ENCODE measurements around the gene PKIG. TPM values are rescaled to one million over a fixed set of nuclear protein-coding genes. Genes with fewer than 3 reads are reported as not detected.

PKIG gene
- total RNA-seq, 2 donors from 2014 or later = 237 to 268 TPM

- peaks cover 3% of the 10 kb centered on the region for H3K36me3 ChIP-seq
- H3K27me3 ChIP-seq = no peaks in the 10 kb centered on the region
- peaks cover 0 to 9% of the 10 kb centered on the region in 2 donors for H3K4me1 ChIP-seq
- no peak for TF ChIP-seq CTCF (IDR thresholded peaks at IDR 0.05)
- no peak overlapping the region for H3K4me3 ChIP-seq
- no peaks in the 10 kb centered on the region for H3K9me3 ChIP-seq
- DNase-seq (ENCODE audit: low spot score) = no peak
- H3K27ac ChIP-seq = no peak overlapping the region
Observed at GRCh38 chr20:44626278-44626677, 43.9 kb downstream of the PKIG start.

- Histone ChIP-seq H3K4me1 (peaks cover 0 to 20% of the 10 kb centered on the region in 2 donors), H3K36me3 (peaks cover 3% of the 10 kb centered on the region), H3K4me3 (no peak overlapping the region), H3K9me3 (no peaks in the 10 kb centered on the region), H3K27ac (no peak overlapping the region), H3K27me3 (no peaks in the 10 kb centered on the region)
- TF ChIP-seq CTCF (IDR thresholded peaks at IDR 0.05) = no peak
- no peak for DNase-seq (ENCODE audit: low spot score)
Observed at GRCh38 chr20:44627364-44628010, 45.1 kb downstream of the PKIG start.

- H3K36me3 ChIP-seq = peaks cover 3% of the 10 kb centered on the region
- DNase-seq (ENCODE audit: low spot score) = no peak
- no peak for TF ChIP-seq CTCF (IDR thresholded peaks at IDR 0.05)
- peaks cover 0 to 33% of the 10 kb centered on the region in 2 donors for H3K4me1 ChIP-seq
- H3K9me3 ChIP-seq = no peaks in the 10 kb centered on the region
- H3K27me3 ChIP-seq = no peaks in the 10 kb centered on the region
- H3K27ac ChIP-seq = no peak overlapping the region
- H3K4me3 ChIP-seq = no peak overlapping the region
Observed at GRCh38 chr20:44629017-44629385, 46.6 kb downstream of the PKIG start.

GRCh38 chr20:44629542-44629941 is 47.2 kb downstream of the PKIG start:
- no peaks in the 10 kb centered on the region for H3K27me3 ChIP-seq
- peaks cover 0 to 39% of the 10 kb centered on the region in 2 donors for H3K4me1 ChIP-seq
- no peaks in the 10 kb centered on the region for H3K9me3 ChIP-seq
- H3K4me3 ChIP-seq = no peak overlapping the region
- no peak for TF ChIP-seq CTCF (IDR thresholded peaks at IDR 0.05)
- no peak for DNase-seq (ENCODE audit: low spot score)
- no peak overlapping the region for H3K27ac ChIP-seq
- H3K36me3 ChIP-seq = peaks cover 3% of the 10 kb centered on the region

- no peak for DNase-seq (ENCODE audit: low spot score)
- no peak overlapping the region for H3K4me3 ChIP-seq
- no peak for TF ChIP-seq CTCF (IDR thresholded peaks at IDR 0.05)
- no peaks in the 10 kb centered on the region for H3K27me3 ChIP-seq
- peaks cover 3% of the 10 kb centered on the region for H3K36me3 ChIP-seq
- H3K4me1 ChIP-seq = peaks cover 0 to 40% of the 10 kb centered on the region in 2 donors
- no peak overlapping the region for H3K27ac ChIP-seq
- H3K9me3 ChIP-seq = no peaks in the 10 kb centered on the region
Observed at GRCh38 chr20:44630297-44630696, 47.9 kb downstream of the PKIG start.

Measured in right atrium auricular region (tissue), 2 donors.